Neural progenitor cell (in vitro differentiated cells): ENCODE data around the gene HEPACAM2. TPM values are rescaled to one million over a fixed set of nuclear protein-coding genes. Genes with fewer than 3 reads are reported as not detected.

Experiments
- DNase-seq: peaks from one replicate; pipeline ENCODE4 v3.0.0-alpha.2; 2016; ENCODE audit warnings: low spot score
- H2AFZ ChIP-seq: fragments of 200-600 bp; sonication (generic); replicated peaks from 2 replicates; pipeline ENCODE4 v1.6.1; 2016; ENCODE audit warnings: antibody characterized with exemption
- H3F3A ChIP-seq: fragments of 200-600 bp; sonication (generic); 2 replicates; pipeline ENCODE4 v1.6.1; 2016; ENCODE audit warnings: antibody characterized with exemption, low read depth
- H3K27ac ChIP-seq: fragments of 200-600 bp; sonication (generic); 2 replicates; pipeline ENCODE4 v1.5.1; 2016; ENCODE audit warnings: mild to moderate bottlenecking
- H3K27me3 ChIP-seq: fragments of 200-600 bp; sonication (generic); 2 replicates; pipeline ENCODE4 v1.6.1; 2016; ENCODE audit warnings: mild to moderate bottlenecking, moderate library complexity
- H3K36me3 ChIP-seq: fragments of 200-600 bp; sonication (generic); 2 replicates; pipeline ENCODE4 v1.5.1; 2016
- H3K4me1 ChIP-seq: fragments of 200-600 bp; sonication (generic); 2 replicates; pipeline ENCODE4 v1.6.1; 2016; ENCODE audit warnings: mixed run types
- H3K4me2 ChIP-seq: fragments of 200-600 bp; sonication (generic); 2 replicates; pipeline ENCODE4 v1.6.1; 2016
- H3K4me3 ChIP-seq: fragments of 200-600 bp; sonication (generic); 2 replicates; pipeline ENCODE4 v1.5.1; 2016
- H3K79me2 ChIP-seq: fragments of 200-600 bp; sonication (generic); 2 replicates; pipeline ENCODE4 v1.6.1; 2016; ENCODE audit warnings: low read depth
- H3K9ac ChIP-seq: fragments of 200-600 bp; sonication (generic); 2 replicates; pipeline ENCODE4 v1.6.1; 2016
- H3K9me3 ChIP-seq: fragments of 200-600 bp; sonication (generic); 2 replicates; pipeline ENCODE4 v1.5.1; 2016; ENCODE audit warnings: low read depth
- H4K20me1 ChIP-seq: fragments of 200-600 bp; sonication (generic); 2 replicates; pipeline ENCODE4 v1.6.1; 2016; ENCODE audit warnings: low read depth
- H3K27ac Mint-ChIP-seq: 3 replicates; pipeline ENCODE4 v1.8.0; 2021; ENCODE audit warnings: mixed read lengths
- H3K27me3 Mint-ChIP-seq: 2 replicates; pipeline ENCODE4 v1.8.0; 2022; ENCODE audit warnings: low read depth, mild to moderate bottlenecking, inconsistent platforms, moderate library complexity, mixed read lengths; ENCODE audit not compliant: insufficient read depth
- H3K36me3 Mint-ChIP-seq: 3 replicates; pipeline ENCODE4 v1.8.0; 2021; ENCODE audit warnings: mixed read lengths
- H3K4me1 Mint-ChIP-seq: 3 replicates; pipeline ENCODE4 v1.8.0; 2021; ENCODE audit warnings: mixed read lengths
- H3K4me3 Mint-ChIP-seq: 3 replicates; pipeline ENCODE4 v1.8.0; 2021; ENCODE audit warnings: mild to moderate bottlenecking, moderate library complexity, mixed read lengths
- H3K9me3 Mint-ChIP-seq: 3 replicates; pipeline ENCODE4 v1.8.0; 2020; ENCODE audit warnings: mixed read lengths
- EZH2 ChIP-seq: fragments of 200-600 bp; sonication (generic); IDR thresholded peaks from 2 replicates; pipeline ENCODE4 v1.6.1; 2017; ENCODE audit warnings: antibody characterized with exemption, mild to moderate bottlenecking, moderate library complexity
- EZH2phosphoT487 ChIP-seq: fragments of 200-600 bp; sonication (generic); IDR thresholded peaks from 2 replicates; pipeline ENCODE4 v1.6.1; 2017; ENCODE audit warnings: antibody characterized with exemption
- total RNA-seq: library from RNA; depleted of rRNA; stranded (reverse); fragments of >200 nt; gene quantifications from 2 replicates; pipeline ENCODE4 v1.2.3, GENCODE V29; 2015; ENCODE audit warnings: low replicate concordance
- TF ChIP-seq, protein P1 (sequence below): fragments of 200-600 bp; sonication (generic); IDR thresholded peaks from 2 replicates; pipeline ENCODE4 v1.5.1; 2017; ENCODE audit warnings: antibody characterized with exemption, mild to moderate bottlenecking

HEPACAM2 gene
- total RNA-seq, result 0.09 TPM in 1 of 2 replicates, not detected in the other

DNA sequence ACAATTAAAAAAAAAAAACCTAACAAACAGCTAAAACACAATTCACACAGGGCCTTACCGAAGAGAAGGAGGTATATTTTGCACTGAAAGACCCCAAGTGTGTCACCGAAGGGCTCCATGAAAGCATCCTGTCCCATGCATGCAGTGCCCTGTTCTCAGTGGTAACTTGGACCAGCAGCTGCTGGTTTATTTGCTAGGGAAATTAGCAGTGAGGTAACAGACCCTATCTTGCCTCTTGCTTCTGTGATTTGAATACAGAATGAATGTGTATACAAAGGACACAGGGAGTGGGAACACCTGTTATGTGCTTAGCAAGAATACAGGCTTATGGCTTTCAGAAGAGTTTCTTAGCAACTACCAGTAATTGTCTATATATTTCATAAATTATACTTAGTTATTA is at the start of gene HEPACAM2:
Gene HEPACAM2, minus strand, starts transcription at position 160 of the 400 bp plus-strand sequence.
- no peaks in the 10 kb centered on the region for H3K4me1 Mint-ChIP-seq
- Histone ChIP-seq H3F3A (no peaks in the 10 kb centered on the region), H3K36me3 (no peaks in the 10 kb centered on the region), H3K9me3 (no peaks in the 10 kb centered on the region), H2AFZ (no peak within 1 kb of the TSS), H3K4me1 (no peaks in the 10 kb centered on the region), H3K9ac (no peak within 1 kb of the TSS), H4K20me1 (no peaks in the 10 kb centered on the region), H3K27me3 (peaks cover 24% of the 10 kb centered on the region), H3K27ac (no peak within 1 kb of the TSS), H3K79me2 (no peaks in the 10 kb centered on the region), H3K4me2 (no peak within 1 kb of the TSS), H3K4me3 (no peak within 1 kb of the TSS)
- no peak for DNase-seq
- TF ChIP-seq, protein P1, sequence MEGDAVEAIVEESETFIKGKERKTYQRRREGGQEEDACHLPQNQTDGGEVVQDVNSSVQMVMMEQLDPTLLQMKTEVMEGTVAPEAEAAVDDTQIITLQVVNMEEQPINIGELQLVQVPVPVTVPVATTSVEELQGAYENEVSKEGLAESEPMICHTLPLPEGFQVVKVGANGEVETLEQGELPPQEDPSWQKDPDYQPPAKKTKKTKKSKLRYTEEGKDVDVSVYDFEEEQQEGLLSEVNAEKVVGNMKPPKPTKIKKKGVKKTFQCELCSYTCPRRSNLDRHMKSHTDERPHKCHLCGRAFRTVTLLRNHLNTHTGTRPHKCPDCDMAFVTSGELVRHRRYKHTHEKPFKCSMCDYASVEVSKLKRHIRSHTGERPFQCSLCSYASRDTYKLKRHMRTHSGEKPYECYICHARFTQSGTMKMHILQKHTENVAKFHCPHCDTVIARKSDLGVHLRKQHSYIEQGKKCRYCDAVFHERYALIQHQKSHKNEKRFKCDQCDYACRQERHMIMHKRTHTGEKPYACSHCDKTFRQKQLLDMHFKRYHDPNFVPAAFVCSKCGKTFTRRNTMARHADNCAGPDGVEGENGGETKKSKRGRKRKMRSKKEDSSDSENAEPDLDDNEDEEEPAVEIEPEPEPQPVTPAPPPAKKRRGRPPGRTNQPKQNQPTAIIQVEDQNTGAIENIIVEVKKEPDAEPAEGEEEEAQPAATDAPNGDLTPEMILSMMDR, result no peak
- TF ChIP-seq EZH2phosphoT487 (no peak), EZH2 (no peak)
- H3K4me3 Mint-ChIP-seq, result no peak within 1 kb of the TSS
- H3K9me3 Mint-ChIP-seq, result no peaks in the 10 kb centered on the region
- no peaks in the 10 kb centered on the region for H3K36me3 Mint-ChIP-seq
- H3K27ac Mint-ChIP-seq, result no peak within 1 kb of the TSS
- peaks cover 5% of the 10 kb centered on the region for H3K27me3 Mint-ChIP-seq

DNA sequence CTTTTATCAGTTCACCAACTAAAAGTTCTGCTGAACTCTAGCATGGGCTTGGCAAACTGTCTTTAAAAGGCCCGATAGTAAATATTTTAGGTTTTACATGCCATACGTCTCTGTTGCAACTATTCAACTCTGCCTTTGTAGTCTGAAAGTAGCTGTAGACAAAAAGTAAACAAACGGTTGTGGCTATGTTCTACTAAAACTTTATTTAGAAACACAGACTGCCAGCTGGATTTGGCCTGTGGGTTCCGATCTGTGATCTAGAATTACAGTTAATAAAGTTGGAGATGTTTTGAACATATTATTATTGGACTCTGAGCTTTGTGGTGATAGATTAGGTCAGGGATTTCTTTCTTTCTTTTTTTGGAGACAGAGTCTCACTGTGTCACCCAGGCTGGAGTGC is 39.0 kb upstream of the HEPACAM2 start:
- no peak overlapping the region for H3K4me3 ChIP-seq
- Mint-ChIP-seq H3K4me1 (no peaks in the 10 kb centered on the region), H3K27ac (no peak overlapping the region)

DNA sequence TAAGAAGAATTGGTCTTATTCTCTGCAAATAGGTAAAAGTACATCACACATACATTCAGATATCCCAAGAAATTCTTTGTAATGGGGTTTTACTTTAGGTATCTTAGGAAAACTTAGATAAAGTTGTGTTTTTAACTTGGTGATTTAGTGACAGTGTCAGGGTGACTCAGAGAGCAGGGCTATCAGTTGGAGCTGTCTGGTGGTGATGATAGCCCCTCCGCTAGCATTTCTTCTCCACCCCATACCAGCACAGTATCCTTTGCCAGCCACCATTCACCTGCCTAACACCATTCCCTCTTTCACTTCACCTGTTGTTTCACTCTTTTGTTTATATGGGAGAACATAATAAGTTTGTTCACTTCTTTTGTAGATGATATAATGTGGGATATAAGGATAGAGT is 36.3 kb upstream of the HEPACAM2 start:
- H3F3A ChIP-seq, result no peaks in the 10 kb centered on the region
- no peak for TF ChIP-seq EZH2phosphoT487
- H3K27me3 ChIP-seq, result no peaks in the 10 kb centered on the region
- Mint-ChIP-seq H3K9me3 (no peaks in the 10 kb centered on the region), H3K27me3 (no peaks in the 10 kb centered on the region), H3K4me3 (no peak overlapping the region), H3K27ac (no peak overlapping the region), H3K36me3 (no peaks in the 10 kb centered on the region), H3K4me1 (no peaks in the 10 kb centered on the region)
- H3K4me1 ChIP-seq, result no peaks in the 10 kb centered on the region
- no peaks in the 10 kb centered on the region for H3K79me2 ChIP-seq
- H2AFZ ChIP-seq, result no peak overlapping the region
- DNase-seq, result no peak
- H3K9ac ChIP-seq, result no peak overlapping the region
- no peak overlapping the region for H3K27ac ChIP-seq
- no peaks in the 10 kb centered on the region for H3K36me3 ChIP-seq
- H3K4me2 ChIP-seq, result no peak overlapping the region
- no peaks in the 10 kb centered on the region for H4K20me1 ChIP-seq
- no peaks in the 10 kb centered on the region for H3K9me3 ChIP-seq
- H3K4me3 ChIP-seq, result no peak overlapping the region

More for the DNA sequence above, 39.0 kb upstream of the HEPACAM2 start:
- no peaks in the 10 kb centered on the region for H4K20me1 ChIP-seq
- Mint-ChIP-seq H3K36me3 (no peaks in the 10 kb centered on the region), H3K9me3 (no peaks in the 10 kb centered on the region), H3K4me3 (no peak overlapping the region), H3K27me3 (no peaks in the 10 kb centered on the region)
- no peaks in the 10 kb centered on the region for H3F3A ChIP-seq
- no peak overlapping the region for H3K9ac ChIP-seq
- no peak overlapping the region for H3K4me2 ChIP-seq
- H3K79me2 ChIP-seq, result no peaks in the 10 kb centered on the region
- H3K27me3 ChIP-seq, result no peaks in the 10 kb centered on the region
- no peak for DNase-seq
- H3K36me3 ChIP-seq, result no peaks in the 10 kb centered on the region
- H3K4me1 ChIP-seq, result no peaks in the 10 kb centered on the region
- H3K27ac ChIP-seq, result no peak overlapping the region
- no peak overlapping the region for H2AFZ ChIP-seq
- TF ChIP-seq, protein P1, result no peak
- no peak for TF ChIP-seq EZH2phosphoT487
- TF ChIP-seq EZH2, result no peak
- H3K9me3 ChIP-seq, result no peaks in the 10 kb centered on the region

DNA sequence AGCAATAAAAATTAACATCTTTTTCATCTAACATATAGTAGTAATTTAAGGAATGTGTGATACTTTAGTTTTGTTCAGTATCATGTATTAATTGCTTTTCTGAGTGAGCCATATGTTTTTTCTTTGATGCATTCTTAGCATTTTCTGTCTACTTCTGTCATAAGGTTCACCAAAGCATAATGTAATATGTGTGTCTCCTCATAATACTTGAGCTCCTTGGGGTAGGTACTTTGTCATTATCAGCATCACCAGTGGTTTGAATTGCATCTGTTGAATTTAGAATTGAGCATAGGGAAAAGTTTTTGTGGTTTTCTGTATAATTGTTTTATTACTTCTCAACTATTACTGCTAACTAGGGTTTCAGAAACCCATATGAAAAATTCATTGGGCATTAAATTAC is 32.4 kb upstream of the HEPACAM2 start:
- Histone ChIP-seq H3K9me3 (no peaks in the 10 kb centered on the region), H3K4me1 (no peaks in the 10 kb centered on the region), H3K9ac (no peak overlapping the region), H3K27ac (no peak overlapping the region), H3K4me3 (no peak overlapping the region), H3K79me2 (no peaks in the 10 kb centered on the region), H3K4me2 (no peak overlapping the region), H4K20me1 (no peaks in the 10 kb centered on the region), H3K27me3 (no peaks in the 10 kb centered on the region), H3F3A (no peaks in the 10 kb centered on the region), H2AFZ (no peak overlapping the region), H3K36me3 (no peaks in the 10 kb centered on the region)
- Mint-ChIP-seq H3K4me3 (no peak overlapping the region), H3K27me3 (no peaks in the 10 kb centered on the region), H3K4me1 (no peaks in the 10 kb centered on the region), H3K27ac (no peak overlapping the region), H3K9me3 (no peaks in the 10 kb centered on the region), H3K36me3 (no peaks in the 10 kb centered on the region)
- TF ChIP-seq EZH2phosphoT487, result no peak
- TF ChIP-seq, protein P1, result no peak
- TF ChIP-seq EZH2, result no peak
- no peak for DNase-seq
